Endothelial cell of umbilical vein (primary cell): ENCODE results near the gene DSCAML1. TPM values are rescaled to one million over a fixed set of nuclear protein-coding genes. Genes with fewer than 3 reads are reported as not detected.

Experiments used
- BruUV-seq: library from RNA; stranded (reverse); fragments of 400-500 nt; replicated peaks from 2 replicates; lab custom pipeline; 2021; lab: Mats Ljungman, UMichigan
- CTCF ChIA-PET: fragments of 300-600, 350-600 bp; sonication (Branson Sonifier 250); formaldehyde crosslinking; loops from one replicate; lab custom pipeline; 2021; ENCODE audit warnings: antibody characterized with exemption, inconsistent platforms; lab: Charles Lee
- POLR2A ChIA-PET: fragments of 300-600, 350-600 bp; sonication (Branson Sonifier 250); formaldehyde crosslinking; loops from one replicate; lab custom pipeline; 2021; ENCODE audit warnings: antibody characterized with exemption, inconsistent platforms; lab: Charles Lee
- DNase-seq: peaks from one replicate; pipeline ENCODE4 v3.0.0-alpha.2; 2011; ENCODE audit warnings: low read depth, low spot score
- FAIRE-seq: peaks from 2 replicates; lab custom pipeline; 2011; peaks lifted over from hg19 to GRCh38; lab: Jason Lieb, UNC
- H2AFZ ChIP-seq: 2 replicates; pipeline ENCODE4 v1.6.0; 2012; ENCODE audit warnings: low read depth, low read length, control low read depth, inconsistent platforms
- H3K27ac ChIP-seq: 2 replicates; pipeline ENCODE4 v1.5.1; 2011; ENCODE audit warnings: low read depth, mild to moderate bottlenecking, control low read depth, low read length, moderate library complexity; ENCODE audit not compliant: insufficient read depth
- H3K27me3 ChIP-seq, 2 experiments: 2 replicates each; pipeline versions ENCODE4 v1.6.0 to v1.6.1; 2011; ENCODE audit warnings: low read length in 2 of 2, mixed read lengths in 1 of 2; ENCODE audit not compliant: control insufficient read depth in 2 of 2, insufficient read depth in 2 of 2
- H3K36me3 ChIP-seq, 2 experiments: 2 replicates in 1 of 2; 3 replicates in 1 of 2; pipeline ENCODE4 v1.5.1; 2011; ENCODE audit warnings: low read length in 2 of 2, mild to moderate bottlenecking in 1 of 2, moderate library complexity in 1 of 2; ENCODE audit not compliant: control insufficient read depth in 2 of 2, insufficient read depth in 2 of 2; ENCODE audit errors: extremely low read depth in 1 of 2
- H3K4me1 ChIP-seq: 3 replicates; pipeline ENCODE4 v1.5.1; 2011; ENCODE audit warnings: mild to moderate bottlenecking, low read length; ENCODE audit not compliant: control insufficient read depth, insufficient read depth; ENCODE audit errors: extremely low read depth
- H3K4me2 ChIP-seq: 2 replicates; pipeline ENCODE4 v1.6.1; 2011; ENCODE audit warnings: low read length, control low read depth, mixed read lengths; ENCODE audit not compliant: insufficient read depth
- H3K4me3 ChIP-seq, 3 experiments: fragments of 200-600 bp in 1 of 3; sonication (generic), shearing (Covaris generic) in 1 of 3; replicated peaks in 1 of 3; 2 replicates each; pipeline ENCODE4 v1.5.1; 2011 to 2016; ENCODE audit warnings: control low read depth in 3 of 3, low read length in 3 of 3, mild to moderate bottlenecking in 2 of 3, inconsistent platforms in 1 of 3, low read depth in 1 of 3, moderate library complexity in 1 of 3; ENCODE audit not compliant: insufficient read depth in 1 of 3
- H3K79me2 ChIP-seq: 2 replicates; pipeline ENCODE4 v1.6.0; 2012; ENCODE audit warnings: low read length, inconsistent platforms; ENCODE audit not compliant: control insufficient read depth, insufficient read depth
- H3K9ac ChIP-seq: replicated peaks from 2 replicates; pipeline ENCODE3; 2011; ENCODE audit warnings: low read length, control low read depth; ENCODE audit not compliant: insufficient read depth; ENCODE audit errors: extremely low read depth
- H3K9me1 ChIP-seq: replicated peaks from 3 replicates; pipeline ENCODE4 v1.6.0; 2011; ENCODE audit warnings: mild to moderate bottlenecking, low read length; ENCODE audit not compliant: control insufficient read depth, insufficient read depth; ENCODE audit errors: extremely low read depth
- H3K9me3 ChIP-seq: replicated peaks from 2 replicates; pipeline ENCODE4 v1.5.1; 2012; ENCODE audit warnings: low read length, inconsistent platforms; ENCODE audit not compliant: control insufficient read depth, insufficient read depth
- H4K20me1 ChIP-seq: replicated peaks from 2 replicates; pipeline ENCODE3; 2011; ENCODE audit warnings: mild to moderate bottlenecking, low read length; ENCODE audit not compliant: control insufficient read depth, insufficient read depth; ENCODE audit errors: extremely low read depth
- CTCF ChIP-seq, 2 donors: IDR thresholded peaks; 1 replicate in 1 of 2; 2 replicates in 1 of 2; pipeline ENCODE4 v1.5.1; 2011; ENCODE audit warnings: low read length in 2 of 2, mild to moderate bottlenecking in 2 of 2, moderate library complexity in 2 of 2, control low read depth in 1 of 2, inconsistent platforms in 1 of 2, low read depth in 1 of 2; ENCODE audit not compliant: insufficient read depth in 1 of 2; ENCODE audit errors: extremely low read depth in 1 of 2
- EZH2 ChIP-seq: IDR thresholded peaks from 2 replicates; pipeline ENCODE4 v1.6.1; 2012; ENCODE audit warnings: borderline replicate concordance, low read depth, mild to moderate bottlenecking, moderate library complexity, low read length, inconsistent platforms; ENCODE audit not compliant: severe bottlenecking
- FOS ChIP-seq: IDR thresholded peaks from 2 replicates; pipeline ENCODE4 v1.6.1; 2011; ENCODE audit warnings: mild to moderate bottlenecking, low read length, moderate library complexity, borderline replicate concordance; ENCODE audit not compliant: insufficient read depth
- GATA2 ChIP-seq: IDR thresholded peaks from 2 replicates; pipeline ENCODE4 v1.7.0; 2011; ENCODE audit warnings: low read depth, mild to moderate bottlenecking, moderate library complexity, mixed read lengths, low read length; ENCODE audit not compliant: insufficient read length, insufficient read depth
- JUN ChIP-seq: IDR thresholded peaks from 2 replicates; pipeline ENCODE4 v1.6.1; 2011; ENCODE audit warnings: borderline replicate concordance, low read depth; ENCODE audit not compliant: insufficient read length, insufficient read depth
- MAX ChIP-seq: IDR thresholded peaks from 2 replicates; pipeline ENCODE4 v1.6.1; 2011; ENCODE audit not compliant: insufficient read depth, insufficient read length
- MYC ChIP-seq: IDR thresholded peaks from one replicate; pipeline ENCODE4 v1.6.1; 2011; ENCODE audit warnings: mild to moderate bottlenecking, low read depth, low read length
- POLR2A ChIP-seq: IDR thresholded peaks from 2 replicates; pipeline ENCODE4 v1.6.1; 2012; ENCODE audit warnings: low read depth, mild to moderate bottlenecking, control low read depth, low read length
- POLR2AphosphoS5 ChIP-seq: IDR thresholded peaks from 2 replicates; pipeline ENCODE4 v1.6.1; 2012; ENCODE audit warnings: low read depth, mild to moderate bottlenecking, control low read depth, low read length, moderate library complexity; ENCODE audit not compliant: insufficient read depth
- dilution Hi-C: fragments of 300-500 bp; cut with MboI; formaldehyde crosslinking; loops from one replicate; pipeline ENCODE4 v1.15.0; 2019; ENCODE audit warnings: low sequenced_read_pairs; ENCODE audit not compliant: extremely low pct_ligation_motif_present
- intact Hi-C: fragments of 100-400 bp; cut with micrococcal nuclease; formaldehyde crosslinking; loops from one replicate; pipeline ENCODE4 v1.10.0; 2022
- polyA plus RNA-seq, 4 experiments: library from polyadenylated mRNA; depleted of rRNA in 3 of 4; stranded (reverse) in 3 of 4; unstranded in 1 of 4; fragments of >200 nt; gene quantifications; 2 replicates each; pipeline versions ENCODE4 v1.2.1 to v1.2.3, GENCODE V29; 2011 to 2012; ENCODE audit warnings: missing spikeins in 1 of 4
- total RNA-seq: library from RNA; stranded (reverse); gene quantifications from 2 replicates; pipeline ENCODE4 v1.2.3, GENCODE V29; 2021

Gene DSCAML1
- total and polyA plus RNA-seq, 2 donors (not counting 3 experiments of a cell fraction or from before 2014, with no cell fraction given) = not detected

- ChIA-PET CTCF (interaction anchor here (1.0 to 1.1 kb wide), 2 partner anchors 50 to 245 kb away, joined by 3 read pairs; no protein-coding TSS in a partner anchor), POLR2A (no interaction called here)
- dilution Hi-C loops = no loop called here
- H3K27ac ChIP-seq = no peak overlapping the region
- no peak overlapping the region for H2AFZ ChIP-seq
- no peaks in the 10 kb centered on the region for H4K20me1 ChIP-seq
- TF ChIP-seq EZH2 (no peak), JUN (no peak), POLR2A (no peak), CTCF (IDR thresholded peaks at IDR 0.05; ENCODE audit: extremely low read depth in 1 of 2, insufficient read depth in 1 of 2, low read depth in 1 of 2, low read length in 2 of 2) (no peak), FOS (no peak), MYC (no peak), GATA2 (no peak), MAX (no peak), POLR2AphosphoS5 (no peak)
- no peaks in the 10 kb centered on the region for H3K27me3 ChIP-seq
- BruUV-seq = no TSS peak
- no peaks in the 10 kb centered on the region for H3K9me3 ChIP-seq
- H3K4me1 ChIP-seq = no peaks in the 10 kb centered on the region
- H3K4me3 ChIP-seq = no peak overlapping the region
- FAIRE-seq (no peak), DNase-seq (no peak)
- H3K9me1 ChIP-seq = no peaks in the 10 kb centered on the region
- H3K36me3 ChIP-seq = no peaks in the 10 kb centered on the region
- intact Hi-C loops = no loop called here
- no peaks in the 10 kb centered on the region for H3K79me2 ChIP-seq
- no peak overlapping the region for H3K4me2 ChIP-seq
- H3K9ac ChIP-seq = no peak overlapping the region
These were observed 126.1 kb downstream of the DSCAML1 start for GRCh38 chr11:117670924-117671323.
